Naive thymus-derived CD4-positive, alpha-beta T cell (primary cell): ENCODE results near the gene LPAR1. TPM values are rescaled to one million over a fixed set of nuclear protein-coding genes. Genes with fewer than 3 reads are reported as not detected.

Source experiments
- ATAC-seq: fragments of 150-1000 bp; cut with Tn5 transposase; 2 replicates; pipeline ENCODE4 v1.10.0; 2021; ENCODE audit warnings: mild to moderate bottlenecking, moderate library complexity
- CTCF ChIA-PET: fragments of 350-600 bp; sonication (Branson Sonifier 250); formaldehyde crosslinking; loops from one replicate; lab custom pipeline; 2021; ENCODE audit warnings: antibody characterized with exemption; lab: Charles Lee
- POLR2A ChIA-PET: fragments of 350-600 bp; sonication (Branson Sonifier 250); formaldehyde crosslinking; loops from one replicate; lab custom pipeline; 2021; ENCODE audit warnings: antibody characterized with exemption, inconsistent platforms; lab: Charles Lee
- DNase-seq, 9 donors: peaks; one replicate each; pipeline versions ENCODE4 v3.0.0 to v3.0.0-alpha.2; 2020 to 2022; ENCODE audit warnings: mixed read lengths in 1 of 9
- H3K27ac ChIP-seq: one replicate; pipeline ENCODE4 v1.7.0; 2013; ENCODE audit warnings: mild to moderate bottlenecking, low read depth, low read length, moderate library complexity
- H3K27me3 ChIP-seq, 2 donors: one replicate each; pipeline ENCODE4 v1.7.0; 2013; ENCODE audit warnings: low read length in 2 of 2, mild to moderate bottlenecking in 2 of 2, moderate library complexity in 2 of 2; ENCODE audit not compliant: control insufficient read depth in 2 of 2, insufficient read depth in 2 of 2
- H3K36me3 ChIP-seq, 3 experiments: 1 replicate in 2 of 3; 2 replicates in 1 of 3; pipeline ENCODE4 v1.7.0; 2013; ENCODE audit warnings: low read length in 3 of 3, mild to moderate bottlenecking in 3 of 3, moderate library complexity in 1 of 3; ENCODE audit not compliant: insufficient read depth in 3 of 3, control insufficient read depth in 2 of 3
- H3K4me1 ChIP-seq, 2 donors: one replicate each; pipeline ENCODE4 v1.7.0; 2013; ENCODE audit warnings: low read length in 2 of 2, mild to moderate bottlenecking in 2 of 2, moderate library complexity in 1 of 2; ENCODE audit not compliant: control insufficient read depth in 2 of 2, insufficient read depth in 2 of 2
- H3K4me3 ChIP-seq: 2 replicates; pipeline ENCODE4 v1.7.0; 2013; ENCODE audit warnings: mild to moderate bottlenecking, low read length
- H3K9me3 ChIP-seq, 3 experiments: 1 replicate in 2 of 3; 2 replicates in 1 of 3; pipeline ENCODE4 v1.7.0; 2013; ENCODE audit warnings: low read length in 3 of 3; ENCODE audit not compliant: control insufficient read depth in 2 of 3
- H3K27ac Mint-ChIP-seq, 9 donors: one replicate each; pipeline ENCODE4 v1.8.0; 2020 to 2022; ENCODE audit warnings: mixed read lengths in 9 of 9, mild to moderate bottlenecking in 8 of 9, moderate library complexity in 5 of 9, inconsistent platforms in 2 of 9
- H3K27me3 Mint-ChIP-seq, 5 donors: one replicate each; pipeline ENCODE4 v1.8.0; 2021 to 2022; ENCODE audit warnings: mixed read lengths in 5 of 5, mild to moderate bottlenecking in 1 of 5
- H3K36me3 Mint-ChIP-seq, 5 donors: one replicate each; pipeline ENCODE4 v1.8.0; 2020 to 2022; ENCODE audit warnings: mixed read lengths in 5 of 5, mild to moderate bottlenecking in 3 of 5, inconsistent platforms in 1 of 5
- H3K4me1 Mint-ChIP-seq, 7 donors: one replicate each; pipeline ENCODE4 v1.8.0; 2020 to 2022; ENCODE audit warnings: mixed read lengths in 7 of 7, mild to moderate bottlenecking in 3 of 7, inconsistent platforms in 1 of 7
- H3K4me3 Mint-ChIP-seq, 10 donors: one replicate each; pipeline ENCODE4 v1.8.0; 2020 to 2022; ENCODE audit warnings: mild to moderate bottlenecking in 10 of 10, mixed read lengths in 10 of 10, moderate library complexity in 6 of 10, inconsistent platforms in 2 of 10
- H3K9me3 Mint-ChIP-seq, 11 donors: one replicate each; pipeline ENCODE4 v1.8.0; 2020 to 2022; ENCODE audit warnings: mixed read lengths in 11 of 11, mild to moderate bottlenecking in 4 of 11, inconsistent platforms in 1 of 11, moderate library complexity in 1 of 11
- intact Hi-C, 2 donors: fragments of 100-400 bp; cut with micrococcal nuclease; formaldehyde crosslinking; loops; one replicate each; pipeline ENCODE4 v1.15.1; 2023
- polyA plus RNA-seq, 2 donors: library from polyadenylated mRNA; unstranded; fragments of 300-500 nt; fragmentation: Illumina TruSeq; gene quantifications; one replicate each; pipeline ENCODE4 v1.2.3, GENCODE V29; 2021
- total RNA-seq, 6 experiments: library from RNA in 5 of 6; stranded (reverse) in 5 of 6; gene quantifications; 1 replicate in 5 of 6; 2 replicates in 1 of 6; pipeline ENCODE4 v1.2.3 and lab custom pipeline; 2021 to 2026

The LPAR1 gene
- total and polyA plus RNA-seq, 7 experiments from 2014 or later, result 0.13 to 1.9 (median 0.45) TPM; not detected in 4

GRCh38 chr9:110847671-110848070, 190.6 kb downstream of the LPAR1 start:
- Mint-ChIP-seq H3K4me1 (no peaks in the 10 kb centered on the region), H3K4me3 (no peak overlapping the region), H3K27ac (no peak overlapping the region), H3K9me3 (peaks cover 0 to 8% (median 4%) of the 10 kb centered on the region in 11 donors), H3K27me3 (peaks cover 0 to 6% (median 3%) of the 10 kb centered on the region in 5 donors), H3K36me3 (no peaks in the 10 kb centered on the region)
- Histone ChIP-seq H3K4me3 (no peak overlapping the region), H3K9me3 (no peaks in the 10 kb centered on the region), H3K27ac (no peak overlapping the region), H3K4me1 (no peaks in the 10 kb centered on the region), H3K36me3 (no peaks in the 10 kb centered on the region), H3K27me3 (no peaks in the 10 kb centered on the region)
- CTCF ChIA-PET, result no interaction called here
- no peak for ATAC-seq
- no peak for DNase-seq
- intact Hi-C loops, result no loop called here
- POLR2A ChIA-PET, result no interaction called here

- DNase-seq (no peak), ATAC-seq (no peak)
- no peaks in the 10 kb centered on the region for H3K4me1 Mint-ChIP-seq
- no peak overlapping the region for H3K4me3 Mint-ChIP-seq
- ChIA-PET CTCF (interaction anchor here (0.6 kb wide), 1 partner anchor 106 kb away, joined by 3 read pairs; no protein-coding TSS in a partner anchor), POLR2A (no interaction called here)
- H3K27ac ChIP-seq, result no peak overlapping the region
- intact Hi-C loops, result no loop called here
- H3K27ac Mint-ChIP-seq, result no peak overlapping the region
- no peaks in the 10 kb centered on the region for H3K36me3 Mint-ChIP-seq
- H3K9me3 Mint-ChIP-seq, result peaks cover 0 to 8% (median 4%) of the 10 kb centered on the region in 11 donors
- H3K4me1 ChIP-seq, result no peaks in the 10 kb centered on the region
- no peak overlapping the region for H3K4me3 ChIP-seq
- H3K27me3 ChIP-seq, result no peaks in the 10 kb centered on the region
- no peaks in the 10 kb centered on the region for H3K9me3 ChIP-seq
- no peaks in the 10 kb centered on the region for H3K36me3 ChIP-seq
- peaks cover 0 to 6% (median 3%) of the 10 kb centered on the region in 5 donors for H3K27me3 Mint-ChIP-seq
Measured at GRCh38 chr9:110846215-110846614, 192.1 kb downstream of the LPAR1 start.

- H3K36me3 ChIP-seq, result no peaks in the 10 kb centered on the region
- DNase-seq (no peak), ATAC-seq (no peak)
- no peaks in the 10 kb centered on the region for H3K27me3 ChIP-seq
- no peak overlapping the region for H3K4me3 Mint-ChIP-seq
- no peak overlapping the region for H3K4me3 ChIP-seq
- H3K27ac ChIP-seq, result no peak overlapping the region
- intact Hi-C loops, result no loop called here
- no peak overlapping the region for H3K27ac Mint-ChIP-seq
- peaks cover 0 to 6% (median 3%) of the 10 kb centered on the region in 5 donors for H3K27me3 Mint-ChIP-seq
- H3K9me3 Mint-ChIP-seq, result peaks cover 0 to 12% (median 5%) of the 10 kb centered on the region in 11 donors
- ChIA-PET CTCF (no interaction called here), POLR2A (no interaction called here)
- no peaks in the 10 kb centered on the region for H3K9me3 ChIP-seq
- H3K4me1 Mint-ChIP-seq, result no peaks in the 10 kb centered on the region
- H3K36me3 Mint-ChIP-seq, result peaks cover 0 to 4% (median 0%) of the 10 kb centered on the region in 5 donors
- H3K4me1 ChIP-seq, result no peaks in the 10 kb centered on the region
Measured at GRCh38 chr9:110844121-110844520, 194.1 kb downstream of the LPAR1 start.

- POLR2A ChIA-PET, result no interaction called here
- Mint-ChIP-seq H3K9me3 (peaks cover 0 to 12% (median 5%) of the 10 kb centered on the region in 11 donors), H3K27ac (no peak overlapping the region)
Measured at GRCh38 chr9:110842986-110843385, 195.3 kb downstream of the LPAR1 start.

GRCh38 chr9:110842169-110842568, 196.1 kb downstream of the LPAR1 start:
- no peak overlapping the region for H3K4me3 Mint-ChIP-seq
- ATAC-seq (no peak), DNase-seq (no peak)
- peaks cover 0 to 4% (median 0%) of the 10 kb centered on the region in 5 donors for H3K36me3 Mint-ChIP-seq
- intact Hi-C loops, result no loop called here
- Histone ChIP-seq H3K9me3 (no peaks in the 10 kb centered on the region), H3K4me3 (no peak overlapping the region), H3K36me3 (no peaks in the 10 kb centered on the region), H3K4me1 (no peaks in the 10 kb centered on the region), H3K27me3 (no peaks in the 10 kb centered on the region), H3K27ac (no peak overlapping the region)
- no peak overlapping the region for H3K27ac Mint-ChIP-seq
- H3K27me3 Mint-ChIP-seq, result peaks cover 0 to 6% (median 3%) of the 10 kb centered on the region in 5 donors
- no peaks in the 10 kb centered on the region for H3K4me1 Mint-ChIP-seq
- H3K9me3 Mint-ChIP-seq, result peaks cover 0 to 12% (median 5%) of the 10 kb centered on the region in 11 donors
- ChIA-PET CTCF (no interaction called here), POLR2A (no interaction called here)

More at GRCh38 chr9:110842986-110843385, 195.3 kb downstream of the LPAR1 start:
- Histone ChIP-seq H3K36me3 (no peaks in the 10 kb centered on the region), H3K27me3 (no peaks in the 10 kb centered on the region), H3K9me3 (no peaks in the 10 kb centered on the region), H3K4me1 (no peaks in the 10 kb centered on the region), H3K27ac (no peak overlapping the region), H3K4me3 (no peak overlapping the region)
- no peak overlapping the region for H3K4me3 Mint-ChIP-seq
- peaks cover 0 to 4% (median 0%) of the 10 kb centered on the region in 5 donors for H3K36me3 Mint-ChIP-seq
- H3K27me3 Mint-ChIP-seq, result peaks cover 0 to 6% (median 3%) of the 10 kb centered on the region in 5 donors
- intact Hi-C loops, result no loop called here
- CTCF ChIA-PET, result no interaction called here
- no peaks in the 10 kb centered on the region for H3K4me1 Mint-ChIP-seq
- ATAC-seq, result no peak
- DNase-seq, result no peak

GRCh38 chr9:110837401-110838005, 200.8 kb downstream of the LPAR1 start:
- no peaks in the 10 kb centered on the region for H3K4me1 Mint-ChIP-seq

GRCh38 chr9:110835859-110836271, 202.4 kb downstream of the LPAR1 start:
- H3K27ac Mint-ChIP-seq, result no peak overlapping the region
- ATAC-seq (no peak), DNase-seq (no peak)
- no peaks in the 10 kb centered on the region for H3K27me3 Mint-ChIP-seq
- no peaks in the 10 kb centered on the region for H3K27me3 ChIP-seq
- H3K27ac ChIP-seq, result no peak overlapping the region
- H3K4me3 Mint-ChIP-seq, result no peak overlapping the region
- POLR2A ChIA-PET, result no interaction called here
- H3K9me3 ChIP-seq, result no peaks in the 10 kb centered on the region
- H3K36me3 ChIP-seq, result no peaks in the 10 kb centered on the region
- no peak overlapping the region for H3K4me3 ChIP-seq
- no peaks in the 10 kb centered on the region for H3K4me1 Mint-ChIP-seq
- intact Hi-C loops, result no loop called here
- CTCF ChIA-PET, result no interaction called here
- H3K4me1 ChIP-seq, result no peaks in the 10 kb centered on the region
- peaks cover 0 to 12% (median 5%) of the 10 kb centered on the region in 11 donors for H3K9me3 Mint-ChIP-seq
- H3K36me3 Mint-ChIP-seq, result peaks cover 0 to 4% (median 0%) of the 10 kb centered on the region in 5 donors

More at GRCh38 chr9:110837401-110838005, 200.8 kb downstream of the LPAR1 start:
- Mint-ChIP-seq H3K36me3 (peaks cover 0 to 4% (median 0%) of the 10 kb centered on the region in 5 donors), H3K27ac (no peak overlapping the region), H3K27me3 (no peaks in the 10 kb centered on the region), H3K9me3 (peaks cover 0 to 12% (median 5%) of the 10 kb centered on the region in 11 donors), H3K4me3 (no peak overlapping the region)
- ChIA-PET POLR2A (no interaction called here), CTCF (no interaction called here)
- Histone ChIP-seq H3K27ac (no peak overlapping the region), H3K4me3 (no peak overlapping the region), H3K9me3 (no peaks in the 10 kb centered on the region), H3K4me1 (no peaks in the 10 kb centered on the region), H3K27me3 (no peaks in the 10 kb centered on the region), H3K36me3 (no peaks in the 10 kb centered on the region)
- no peak for DNase-seq
- intact Hi-C loops, result no loop called here
- no peak for ATAC-seq
